Cardiac fibroblast (primary cell): ENCODE measurements around the gene TNKS1BP1.
A peak's percentile ranks its signal among the peaks of the same experiment; 100 is the strongest.

ENCODE experiments used
- DNase-seq, 2 donors: peaks; one replicate each; pipeline versions ENCODE4 v3.0.0 to v3.0.0-alpha.2; 2010; ENCODE audit warnings: low read depth in 2 of 2
- H3K4me3 ChIP-seq, 2 donors: replicated peaks in 1 of 2; 1 replicate in 1 of 2; 2 replicates in 1 of 2; pipeline ENCODE4 v1.5.1; 2011; ENCODE audit warnings: low read depth in 2 of 2, low read length in 2 of 2, mild to moderate bottlenecking in 2 of 2, moderate library complexity in 1 of 2
- TF ChIP-seq, protein P1 (sequence below): IDR thresholded peaks from one replicate; pipeline ENCODE4 v1.5.1; 2011; ENCODE audit warnings: low read depth, mild to moderate bottlenecking, low read length, inconsistent platforms

The TNKS1BP1 gene

DNA sequence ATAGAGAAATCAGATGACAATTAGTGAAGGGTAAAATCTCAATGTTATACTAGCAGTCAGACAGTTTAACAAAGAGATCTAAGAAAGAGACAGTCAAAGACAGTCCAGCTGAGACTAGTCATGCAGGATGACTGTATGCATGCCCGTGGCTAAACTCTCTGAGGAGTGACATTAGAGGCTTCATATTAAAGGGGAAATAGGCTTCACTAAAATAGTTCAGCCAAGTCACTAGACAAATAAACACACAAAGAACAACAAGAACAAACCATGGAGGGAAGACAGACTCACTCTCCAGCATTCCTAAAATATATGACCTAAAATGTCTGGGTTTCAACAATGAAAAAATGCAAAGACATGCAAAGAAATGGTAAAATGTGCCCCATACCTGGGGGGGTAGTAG, 69.1 kb downstream of the TNKS1BP1 start:
- TF ChIP-seq, protein P1, sequence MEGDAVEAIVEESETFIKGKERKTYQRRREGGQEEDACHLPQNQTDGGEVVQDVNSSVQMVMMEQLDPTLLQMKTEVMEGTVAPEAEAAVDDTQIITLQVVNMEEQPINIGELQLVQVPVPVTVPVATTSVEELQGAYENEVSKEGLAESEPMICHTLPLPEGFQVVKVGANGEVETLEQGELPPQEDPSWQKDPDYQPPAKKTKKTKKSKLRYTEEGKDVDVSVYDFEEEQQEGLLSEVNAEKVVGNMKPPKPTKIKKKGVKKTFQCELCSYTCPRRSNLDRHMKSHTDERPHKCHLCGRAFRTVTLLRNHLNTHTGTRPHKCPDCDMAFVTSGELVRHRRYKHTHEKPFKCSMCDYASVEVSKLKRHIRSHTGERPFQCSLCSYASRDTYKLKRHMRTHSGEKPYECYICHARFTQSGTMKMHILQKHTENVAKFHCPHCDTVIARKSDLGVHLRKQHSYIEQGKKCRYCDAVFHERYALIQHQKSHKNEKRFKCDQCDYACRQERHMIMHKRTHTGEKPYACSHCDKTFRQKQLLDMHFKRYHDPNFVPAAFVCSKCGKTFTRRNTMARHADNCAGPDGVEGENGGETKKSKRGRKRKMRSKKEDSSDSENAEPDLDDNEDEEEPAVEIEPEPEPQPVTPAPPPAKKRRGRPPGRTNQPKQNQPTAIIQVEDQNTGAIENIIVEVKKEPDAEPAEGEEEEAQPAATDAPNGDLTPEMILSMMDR, result no peak
- H3K4me3 ChIP-seq, result no peak overlapping the region
- DNase-seq, result peak in 1 of 2 donors; percentile 73

DNA sequence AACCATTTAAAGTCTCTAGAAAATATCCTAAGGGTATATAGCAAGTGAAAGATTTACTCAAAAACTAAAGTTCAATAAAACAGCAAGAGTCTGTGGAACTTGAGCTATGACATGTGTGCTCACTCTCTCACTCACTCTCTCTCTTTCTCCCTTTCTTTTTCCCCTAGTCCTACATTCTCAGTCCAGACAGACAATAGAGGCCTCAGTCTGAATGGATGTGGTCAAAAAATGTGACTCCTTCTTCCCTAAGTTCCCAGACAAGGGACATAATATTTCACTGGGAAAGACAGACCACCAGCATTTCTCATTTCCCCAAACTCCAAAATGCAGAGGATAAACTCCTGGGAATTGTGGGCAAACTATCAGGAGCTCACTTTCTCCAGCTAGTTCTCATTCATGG, 70.1 kb downstream of the TNKS1BP1 start:
- H3K4me3 ChIP-seq, result no peak overlapping the region
- DNase-seq, result no peak
- TF ChIP-seq, protein P1, result no peak

DNA sequence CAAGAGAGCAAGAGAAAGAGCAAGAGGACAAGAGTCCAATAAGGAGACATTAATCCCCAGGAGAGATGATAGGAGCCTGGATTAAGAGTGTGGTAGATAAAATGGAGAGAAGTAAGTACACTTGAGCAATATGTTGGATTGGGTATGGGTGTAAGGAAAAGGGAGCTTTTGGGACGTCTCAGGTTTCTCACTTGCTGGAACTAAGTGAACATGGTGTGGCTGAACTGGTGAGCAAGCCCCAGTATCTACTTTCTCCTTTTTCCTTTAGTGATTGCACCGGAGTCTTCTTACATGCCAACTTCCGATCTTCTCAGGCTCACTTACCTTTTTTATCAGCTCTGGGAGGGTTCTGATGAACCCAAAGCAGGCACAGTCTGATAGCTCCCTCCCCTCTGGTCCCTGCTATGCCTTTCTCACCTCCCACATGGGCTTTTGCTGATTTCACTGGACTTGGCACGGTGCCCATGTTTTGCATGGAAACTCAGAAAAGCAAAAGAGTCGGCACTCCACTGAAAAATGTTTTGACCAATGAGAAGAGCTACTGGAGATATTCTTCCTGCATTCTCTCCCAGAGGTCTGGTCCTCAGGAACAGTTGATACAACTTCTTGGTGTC, 73.2 kb downstream of the TNKS1BP1 start:
- peak; percentile 59 to 79 for DNase-seq
- no peak overlapping the region for H3K4me3 ChIP-seq
- TF ChIP-seq, protein P1, result no peak

DNA sequence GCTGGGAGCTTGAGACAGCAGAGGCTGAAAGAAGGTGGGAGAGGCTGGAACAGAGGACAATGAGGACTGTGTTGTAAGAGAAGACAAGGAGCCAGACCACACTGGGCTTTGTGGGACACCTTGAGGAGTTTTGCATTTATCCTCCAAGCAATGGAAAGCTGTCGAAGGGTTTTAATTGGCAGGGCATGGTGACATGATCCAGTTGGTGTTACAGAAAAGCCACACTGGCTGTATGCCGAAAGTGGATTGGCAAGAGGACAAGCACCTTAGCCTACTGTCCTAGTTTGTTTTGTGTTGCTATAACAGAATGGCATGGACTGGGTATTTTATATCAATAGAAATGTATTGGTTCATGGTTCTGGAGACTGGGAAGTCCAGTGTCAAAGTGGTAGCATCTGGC, 73.7 kb downstream of the TNKS1BP1 start:
- TF ChIP-seq, protein P1, result no peak
- DNase-seq, result no peak
- no peak overlapping the region for H3K4me3 ChIP-seq
